SK-N-MC (cell line): ENCODE data around the gene CDH23.

Source experiments
- EZH2 ChIP-seq: fragments of 200-600 bp; sonication (generic); IDR thresholded peaks from one replicate; pipeline ENCODE4 v1.6.1; 2017; ENCODE audit warnings: antibody characterized with exemption
- POLR2AphosphoS5 ChIP-seq: IDR thresholded peaks from 2 replicates; pipeline ENCODE4 v1.6.1; 2012; ENCODE audit warnings: mild to moderate bottlenecking, low read depth, low read length, borderline replicate concordance

- TF ChIP-seq POLR2AphosphoS5 (no peak), EZH2 (no peak)
Measured at GRCh38 chr10:71494476-71494875, 97.8 kb downstream of the CDH23 start.
